GM12873 (cell line): ENCODE data around the gene WDR33.

Experiments
- CTCF ChIP-seq: IDR thresholded peaks from 2 replicates; pipeline ENCODE4 v1.5.1; 2012; ENCODE audit warnings: low read depth, mild to moderate bottlenecking, moderate library complexity, low read length, control low read depth; ENCODE audit not compliant: insufficient read depth; ENCODE audit errors: missing control alignments

The WDR33 gene

GRCh38 chr2:127719301-127720218 is 91.4 kb downstream of the WDR33 start:
- no peak for TF ChIP-seq CTCF

GRCh38 chr2:127718271-127718670 is 92.7 kb downstream of the WDR33 start:
- no peak for TF ChIP-seq CTCF

GRCh38 chr2:127715778-127716449 is 95.1 kb downstream of the WDR33 start:
- TF ChIP-seq CTCF: no peak

GRCh38 chr2:127713562-127713961 is 97.4 kb downstream of the WDR33 start:
- TF ChIP-seq CTCF: no peak

GRCh38 chr2:127712999-127713398 is 98.0 kb downstream of the WDR33 start:
- TF ChIP-seq CTCF: no peak

- no peak for TF ChIP-seq CTCF
Measured at GRCh38 chr2:127709336-127709735, 101.6 kb downstream of the WDR33 start.

- TF ChIP-seq CTCF: no peak
Measured at GRCh38 chr2:127707890-127708648, 102.9 kb downstream of the WDR33 start.
